K562 (cell line): ENCODE data around the gene CCDC141. TPM values are rescaled to one million over a fixed set of nuclear protein-coding genes. Genes with fewer than 3 reads are reported as not detected.

Source experiments
- ATAC-seq: fragments of 200-7000 bp; cut with Tn5 transposase; 3 replicates; pipeline ENCODE4 v1.9.1; 2020; ENCODE audit warnings: moderate library complexity
- BruUV-seq: library from RNA; stranded (reverse); fragments of 400-500 nt; replicated peaks from 2 replicates; lab custom pipeline; 2021; lab: Mats Ljungman, UMichigan
- CTCF ChIA-PET: fragments of 300-600 bp; formaldehyde crosslinking; extraction: SDS; loops from one replicate; lab custom pipeline; 2021; ENCODE audit warnings: low intra/inter-chr PET ratio; lab: Yijun Ruan, JAX
- POLR2A ChIA-PET: fragments of 300-600, 350-650 bp; sonication (Branson Sonifier 250); formaldehyde crosslinking; extraction: SDS; loops from one replicate; lab custom pipeline; 2021; ENCODE audit warnings: antibody characterized with exemption, inconsistent platforms; lab: Yijun Ruan, JAX
- DNase-seq, 4 experiments: peaks; one replicate each; pipeline versions ENCODE4 v3.0.0 to v3.0.0-alpha.2; 2011 to 2018; ENCODE audit warnings: low spot score in 3 of 4, mixed read lengths in 3 of 4; ENCODE audit errors: extremely low read depth in 1 of 4
- FAIRE-seq: peaks from 2 replicates; lab custom pipeline; 2011; peaks lifted over from hg19 to GRCh38; lab: Jason Lieb, UNC
- H2AFZ ChIP-seq: 2 replicates; pipeline ENCODE4 v1.6.0; 2011; ENCODE audit warnings: low read depth, low read length, control low read depth, inconsistent platforms
- H3K27ac ChIP-seq: fragments of 200-600 bp; 3 replicates; pipeline ENCODE4 v1.8.0; 2011; ENCODE audit warnings: low read depth, mild to moderate bottlenecking, control low read depth, inconsistent platforms, low read length, moderate library complexity, mixed read lengths; ENCODE audit errors: extremely low read depth
- H3K27me3 ChIP-seq, 2 experiments: fragments of 300-600 bp in 1 of 2; 2 replicates in 1 of 2; 3 replicates in 1 of 2; pipeline versions ENCODE4 v1.6.0 to v1.8.0; 2011; ENCODE audit warnings: inconsistent platforms in 2 of 2, low read length in 2 of 2, mild to moderate bottlenecking in 1 of 2, mixed read lengths in 1 of 2, moderate library complexity in 1 of 2; ENCODE audit not compliant: control insufficient read depth in 2 of 2, insufficient read depth in 2 of 2
- H3K36me3 ChIP-seq: fragments of 300-600 bp; 3 replicates; pipeline ENCODE4 v1.8.0; 2011; ENCODE audit warnings: mild to moderate bottlenecking, low read length, inconsistent platforms; ENCODE audit not compliant: control insufficient read depth, insufficient read depth
- H3K4me1 ChIP-seq, 2 experiments: fragments of 200-600 bp in 1 of 2; replicated peaks in 1 of 2; 2 replicates in 1 of 2; 3 replicates in 1 of 2; pipeline versions ENCODE4 v1.5.1 to v1.8.0; 2011; ENCODE audit warnings: inconsistent platforms in 2 of 2, low read length in 2 of 2, mild to moderate bottlenecking in 1 of 2, mixed read lengths in 1 of 2, moderate library complexity in 1 of 2; ENCODE audit not compliant: control insufficient read depth in 2 of 2, insufficient read depth in 2 of 2
- H3K4me2 ChIP-seq: 2 replicates; pipeline ENCODE4 v1.6.1; 2011; ENCODE audit warnings: low read length, control low read depth, inconsistent platforms, mixed read lengths; ENCODE audit not compliant: insufficient read depth
- H3K4me3 ChIP-seq: fragments of 200-600 bp; sonication (generic), shearing (Covaris generic); 2 replicates; pipeline ENCODE4 v1.5.1; 2016; ENCODE audit warnings: control low read depth, inconsistent platforms
- H3K79me2 ChIP-seq: fragments of 200-600 bp; 3 replicates; pipeline ENCODE4 v1.8.0; 2011; ENCODE audit warnings: low read length, inconsistent platforms; ENCODE audit not compliant: control insufficient read depth, insufficient read depth
- H3K9ac ChIP-seq, 2 experiments: 2 replicates each; pipeline versions ENCODE4 v1.6.0 to v1.6.1; 2011; ENCODE audit warnings: low read depth in 2 of 2, low read length in 2 of 2, control low read depth in 1 of 2, inconsistent platforms in 1 of 2, mild to moderate bottlenecking in 1 of 2, mixed read lengths in 1 of 2; ENCODE audit not compliant: insufficient read depth in 1 of 2
- H3K9me1 ChIP-seq: one replicate; pipeline ENCODE4 v1.6.0; 2011; ENCODE audit warnings: inconsistent platforms, mild to moderate bottlenecking, low read length, moderate library complexity; ENCODE audit not compliant: control insufficient read depth, insufficient read depth
- H3K9me3 ChIP-seq: replicated peaks from 2 replicates; pipeline ENCODE4 v1.5.1; 2011; ENCODE audit warnings: low read depth, low read length, inconsistent platforms; ENCODE audit not compliant: control insufficient read depth, insufficient read depth
- H4K20me1 ChIP-seq: replicated peaks from 2 replicates; pipeline ENCODE4 v1.6.1; 2011; ENCODE audit warnings: low read length, inconsistent platforms, mixed read lengths; ENCODE audit not compliant: control insufficient read depth, insufficient read depth
- BRD4 ChIP-seq: fragments of 200-600 bp; sonication (generic); IDR thresholded peaks from 2 replicates; pipeline ENCODE4 v1.6.1; 2017; ENCODE audit warnings: inconsistent platforms
- GATAD2A ChIP-seq: fragments of 450-650 bp; IDR thresholded peaks from 2 replicates; pipeline ENCODE4 v1.6.1; 2017
- HINFP ChIP-seq: fragments of 450-650 bp; conservative IDR thresholded peaks from 2 replicates; pipeline ENCODE4 v1.6.1; 2016; ENCODE audit warnings: missing genetic modification characterization, low read depth, mild to moderate bottlenecking, control low read depth, missing compliant biosample characterization
- ILF3 ChIP-seq: fragments of 450-650 bp; IDR thresholded peaks from 2 replicates; pipeline ENCODE4 v1.6.1; 2018; ENCODE audit warnings: antibody characterized with exemption, mild to moderate bottlenecking, moderate library complexity, borderline replicate concordance
- MAFK ChIP-seq: IDR thresholded peaks from 2 replicates; pipeline ENCODE4 v1.6.1; 2011; ENCODE audit warnings: low read length, improper control_type of control experiment
- MCM7 ChIP-seq, 2 experiments: fragments of 450-650 bp; IDR thresholded peaks; 2 replicates each; pipeline ENCODE4 v1.6.1; 2016 to 2018
- RBBP5 ChIP-seq: fragments of 200-600 bp; sonication (generic); IDR thresholded peaks from 2 replicates; pipeline ENCODE4 v1.6.1; 2012; ENCODE audit warnings: borderline replicate concordance, mild to moderate bottlenecking, low read length, control low read depth, inconsistent platforms; ENCODE audit not compliant: insufficient read depth, poor library complexity, severe bottlenecking
- SMARCE1 ChIP-seq: fragments of 450-650 bp; IDR thresholded peaks from 2 replicates; pipeline ENCODE4 v1.7.1; 2016; ENCODE audit warnings: mild to moderate bottlenecking
- ZNF274 ChIP-seq: IDR thresholded peaks from 2 replicates; pipeline ENCODE4 v1.6.1; 2011; ENCODE audit warnings: low read depth, mild to moderate bottlenecking, low read length, moderate library complexity, borderline replicate concordance
- ZNF408 ChIP-seq: fragments of 250-450 bp; sonication (Bioruptor Pico); IDR thresholded peaks from 2 replicates; pipeline ENCODE4 v1.4.0; 2020; ENCODE audit warnings: low read depth, mild to moderate bottlenecking, moderate library complexity
- ZNF449 ChIP-seq: fragments of 250-450 bp; sonication (Bioruptor Pico); IDR thresholded peaks from 2 replicates; pipeline ENCODE4 v1.8.0; 2022; ENCODE audit warnings: moderate library complexity, mild to moderate bottlenecking, inconsistent platforms
- ZNF668 ChIP-seq: fragments of 250-450 bp; sonication (Bioruptor Pico); IDR thresholded peaks from 2 replicates; pipeline ENCODE4 v1.8.0; 2022; ENCODE audit warnings: mild to moderate bottlenecking, inconsistent platforms
- WGBS: fragments of 100-300 bp; shearing (Covaris generic); methylation state at CpG from one replicate; pipeline ENCODE4 v1.1.6; 2016; ENCODE audit warnings: low coverage, mixed read lengths; ENCODE audit not compliant: insufficient coverage; ENCODE audit errors: missing lambda C conversion rate; 5-methylcytosine and 5-hydroxymethylcytosine counted together
- in situ Hi-C: fragments of 300-500 bp; cut with MboI; formaldehyde crosslinking; loops from 4 replicates; pipeline ENCODE4 v1.15.0; 2018; ENCODE audit warnings: inconsistent platforms, mixed read lengths
- intact Hi-C: fragments of 100-400 bp; cut with micrococcal nuclease; formaldehyde crosslinking; loops from 2 replicates; pipeline ENCODE4 v1.14.2; 2022
- polyA plus RNA-seq, 8 experiments: library from polyadenylated mRNA; depleted of rRNA in 4 of 8; stranded (reverse) in 5 of 8; unstranded in 3 of 8; fragments of >200 nt; fragmentation: Nextera tagmentation in 2 of 8; fragmentation: Illumina TruSeq in 1 of 8; extraction: Ambion mirVana in 2 of 8; extraction: Trizol in 1 of 8; gene quantifications; 2 replicates each; pipeline versions ENCODE4 v1.2.1 to v1.2.3, GENCODE V29; 2011 to 2014; ENCODE audit warnings: inconsistent platforms in 1 of 8, missing spikeins in 1 of 8
- total RNA-seq, 7 experiments: library from RNA; depleted of rRNA in 6 of 7; stranded (reverse); fragments of >200 nt in 6 of 7; fragmentation: Illumina TruSeq in 2 of 7; extraction: Trizol in 2 of 7; gene quantifications; 2 replicates each; pipeline versions ENCODE4 v1.2.1 to v1.2.3, GENCODE V29; 2011 to 2021; ENCODE audit warnings: low replicate concordance in 1 of 7
- TF ChIP-seq, protein P1 (sequence below): fragments of 250-450 bp; sonication (Bioruptor Pico); IDR thresholded peaks from 2 replicates; pipeline ENCODE4 v1.4.0; 2020

CCDC141 gene
- total and polyA plus RNA-seq, 9 of the 15 experiments (the other 6 are each of a cell fraction or from before 2014, with no cell fraction given) = 0.09 TPM; not detected in 8

DNA sequence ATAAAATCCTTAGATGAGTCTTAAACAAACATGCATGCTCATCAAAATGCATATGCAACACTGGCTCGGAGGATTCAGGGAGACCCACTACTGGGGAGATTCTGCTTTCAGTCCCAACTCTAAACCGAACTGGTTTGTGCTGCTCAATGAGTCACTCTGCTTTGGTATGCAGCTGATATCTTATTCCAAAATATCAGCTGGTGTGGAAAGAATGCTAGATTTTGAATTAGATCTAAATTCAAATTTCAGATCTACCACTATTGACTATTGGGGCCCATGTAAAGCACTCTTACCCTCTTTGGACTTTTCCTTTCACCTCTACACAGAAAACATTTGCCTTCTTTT is 203.5 kb downstream of the CCDC141 start:
- CTCF ChIA-PET = no interaction called here
- no TSS peak for BruUV-seq
- Histone ChIP-seq H3K79me2 (no peaks in the 10 kb centered on the region), H3K36me3 (no peaks in the 10 kb centered on the region), H2AFZ (no peak overlapping the region), H3K9ac (no peak overlapping the region), H3K27me3 (no peaks in the 10 kb centered on the region), H3K9me1 (no peaks in the 10 kb centered on the region), H3K27ac (no peak overlapping the region), H4K20me1 (no peaks in the 10 kb centered on the region), H3K4me1 (no peaks in the 10 kb centered on the region), H3K4me3 (no peak overlapping the region), H3K9me3 (no peaks in the 10 kb centered on the region), H3K4me2 (no peak overlapping the region)
- FAIRE-seq = no peak
- no peak for ATAC-seq
- 0% methylated on average over 2 of the region's 2 CpGs for WGBS
- DNase-seq = no peak
- in situ Hi-C loops (no loop called here), intact Hi-C loops (no loop called here)
- POLR2A ChIA-PET = no interaction called here
- TF ChIP-seq GATAD2A (no peak), ILF3 (no peak), MCM7 (IDR thresholded peaks at IDR 0.05) (no peak), BRD4 (no peak), MAFK (no peak), ZNF449 (CRISPR knock-in tag) (no peak), SMARCE1 (no peak), ZNF408 (no peak), ZNF274 (no peak), ZNF668 (CRISPR knock-in tag) (no peak), HINFP (tag) (no peak), RBBP5 (no peak)
- TF ChIP-seq, protein P1, sequence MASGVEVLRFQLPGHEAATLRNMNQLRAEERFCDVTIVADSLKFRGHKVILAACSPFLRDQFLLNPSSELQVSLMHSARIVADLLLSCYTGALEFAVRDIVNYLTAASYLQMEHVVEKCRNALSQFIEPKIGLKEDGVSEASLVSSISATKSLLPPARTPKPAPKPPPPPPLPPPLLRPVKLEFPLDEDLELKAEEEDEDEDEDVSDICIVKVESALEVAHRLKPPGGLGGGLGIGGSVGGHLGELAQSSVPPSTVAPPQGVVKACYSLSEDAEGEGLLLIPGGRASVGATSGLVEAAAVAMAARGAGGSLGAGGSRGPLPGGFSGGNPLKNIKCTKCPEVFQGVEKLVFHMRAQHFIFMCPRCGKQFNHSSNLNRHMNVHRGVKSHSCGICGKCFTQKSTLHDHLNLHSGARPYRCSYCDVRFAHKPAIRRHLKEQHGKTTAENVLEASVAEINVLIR (CRISPR knock-in tag) = no peak
